GM19238 (cell line): ENCODE measurements around the gene CAMK1D.
"Not testable (repeated sequence)": the region's sequence is repeated elsewhere in the genome, so short reads cannot be mapped to it uniquely, and the experiment has no call there.

ENCODE experiments used
- DNase-seq: peaks from one replicate; pipeline ENCODE4 v3.0.0; 2011; ENCODE audit warnings: low spot score; ENCODE audit not compliant: insufficient read length

The CAMK1D gene

DNA sequence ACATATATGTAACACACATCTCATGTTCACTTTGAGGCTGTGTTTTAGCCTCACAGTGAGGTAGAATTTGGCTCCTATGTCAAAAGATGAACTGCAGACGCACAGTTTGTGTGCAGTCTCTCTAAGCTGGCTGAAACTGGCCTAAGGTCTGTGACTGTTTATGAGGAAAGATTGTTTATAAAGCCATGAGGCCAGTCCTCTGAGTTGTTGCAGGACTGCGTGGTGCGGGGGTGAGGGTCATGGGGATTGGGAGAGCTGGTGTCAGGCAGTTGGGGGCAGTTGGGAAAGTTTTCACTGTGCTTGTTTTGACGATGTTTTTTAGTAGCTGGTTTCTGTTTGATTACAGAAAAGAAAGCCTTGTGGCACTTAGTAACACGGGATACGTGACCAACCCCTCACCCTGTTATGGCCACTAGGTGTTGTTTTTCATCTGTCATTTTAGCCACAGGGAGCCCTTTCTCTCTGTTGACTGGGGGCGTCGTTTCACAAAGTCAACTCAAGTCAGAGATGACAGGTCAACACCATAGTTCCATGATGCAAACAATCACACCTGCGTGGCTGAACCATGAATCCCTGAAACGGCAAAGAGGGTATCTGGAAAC, 341.3 kb downstream of the CAMK1D start:
- no peak for DNase-seq

DNA sequence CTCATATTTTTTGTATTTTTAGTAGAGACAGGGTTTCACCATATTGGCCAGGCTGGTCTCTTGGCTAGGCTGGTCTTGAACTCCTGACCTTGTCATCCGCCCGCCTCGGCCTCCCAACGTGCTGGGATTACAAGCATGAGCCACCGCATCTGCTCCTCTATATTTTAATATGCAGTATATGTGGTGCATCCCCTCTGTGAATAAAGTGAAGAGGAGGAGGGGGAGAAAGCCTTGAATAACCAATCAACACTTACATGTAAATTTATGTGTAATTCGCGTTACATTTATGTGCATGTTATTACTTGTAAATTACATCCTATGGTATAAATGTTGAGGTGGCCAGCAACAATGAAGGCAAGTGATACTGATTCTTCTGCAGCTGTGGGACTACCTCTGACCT, 342.2 kb downstream of the CAMK1D start:
- no peak for DNase-seq

DNA sequence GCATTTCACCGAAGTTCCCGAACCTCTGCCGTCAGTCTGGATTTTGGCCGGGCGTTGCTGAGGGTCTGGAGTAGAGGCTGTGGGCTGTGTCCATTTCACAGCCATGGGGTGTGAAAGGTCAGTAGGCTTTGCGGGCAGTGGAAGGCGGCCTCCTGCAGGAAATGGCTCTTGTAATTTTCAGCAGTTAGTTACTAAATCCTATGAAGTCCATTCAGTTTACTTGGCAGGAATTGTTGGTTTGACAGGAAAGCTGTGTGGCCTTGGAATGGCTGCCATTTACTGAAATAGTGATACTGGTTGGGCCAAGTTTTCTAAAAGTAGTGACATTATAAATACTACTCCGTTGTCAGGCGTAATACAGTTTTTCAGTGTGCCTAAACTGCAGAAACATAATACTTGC, 348.4 kb downstream of the CAMK1D start:
- DNase-seq, result no peak

DNA sequence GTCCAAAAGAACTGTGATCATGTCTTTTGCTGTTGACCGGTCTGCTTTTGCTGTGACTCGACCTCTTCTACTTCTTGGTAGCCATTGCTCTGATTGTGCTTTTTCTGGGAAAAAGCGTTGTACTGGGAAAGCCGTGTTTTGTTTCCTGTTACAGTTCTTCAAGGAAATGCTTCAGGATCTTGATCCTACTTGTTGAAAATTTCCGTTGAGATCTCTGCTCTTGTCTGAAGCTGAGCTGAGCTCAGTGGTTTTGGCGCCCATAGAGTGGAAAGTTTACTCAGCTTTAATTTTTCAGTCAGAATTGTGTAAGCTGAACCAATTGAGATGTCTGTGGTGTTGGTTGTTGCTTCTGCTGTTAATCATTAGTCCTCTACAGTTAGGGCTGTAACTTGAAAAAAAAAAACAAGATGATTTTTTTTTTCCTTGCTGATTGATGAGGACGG, 349.9 kb downstream of the CAMK1D start:
- DNase-seq, result no peak

DNA sequence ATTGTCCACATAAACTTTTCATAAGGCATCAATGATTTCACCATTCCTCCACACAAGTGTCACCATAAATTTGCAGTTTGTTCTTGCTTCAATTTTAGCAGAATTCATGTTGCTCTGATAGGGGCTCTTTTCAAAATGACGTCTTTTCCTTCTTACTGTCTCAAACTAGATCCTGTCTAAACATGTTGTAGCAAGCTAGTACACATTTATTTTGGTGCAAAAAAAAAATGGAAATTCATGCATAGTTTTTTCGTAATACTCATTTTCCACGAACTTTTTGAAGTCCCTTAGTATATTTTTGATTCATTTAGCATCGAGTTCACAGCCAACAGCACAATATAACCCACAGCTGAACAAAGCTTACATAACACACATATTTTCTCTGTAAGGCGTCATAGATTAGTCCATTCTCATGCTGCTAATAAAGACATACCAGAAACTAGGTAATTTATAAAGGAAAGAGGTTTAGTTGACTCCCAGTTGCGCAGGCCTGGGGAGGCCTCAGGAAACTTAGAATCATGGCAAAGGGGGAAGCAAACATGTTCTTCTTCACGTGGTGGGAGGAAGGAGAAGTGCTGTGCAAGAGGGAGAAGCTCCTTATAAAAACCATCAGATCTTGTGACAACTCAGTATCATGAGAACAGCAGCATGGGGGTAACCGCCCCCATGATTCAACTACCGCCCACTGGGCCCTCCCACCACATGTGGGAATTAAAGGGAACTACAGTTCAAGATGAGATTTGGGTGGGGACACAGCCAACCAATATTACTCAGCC, 350.6 kb downstream of the CAMK1D start:
- no peak for DNase-seq

DNA sequence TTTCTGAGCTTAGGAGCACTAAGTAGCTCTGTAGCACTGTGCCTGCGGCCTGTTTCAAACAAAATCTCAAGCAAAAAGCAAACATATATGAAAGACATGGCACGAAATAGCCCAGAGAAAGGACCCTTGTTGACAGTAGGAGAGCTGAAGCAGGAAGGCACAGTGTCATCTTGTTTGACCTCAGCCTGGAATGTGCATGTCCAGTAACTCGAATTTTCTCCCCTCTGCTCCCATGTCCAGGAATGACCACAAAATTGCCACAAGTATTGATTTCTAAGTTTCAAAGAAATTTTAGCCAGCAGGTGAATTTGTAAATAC, 351.2 kb downstream of the CAMK1D start:
- DNase-seq, result no peak

GRCh38 chr10:12701696-12702095, 352.3 kb downstream of the CAMK1D start:
- DNase-seq, result no peak

- DNase-seq, result no peak
These were observed 352.9 kb downstream of the CAMK1D start for GRCh38 chr10:12702215-12702770.

DNA sequence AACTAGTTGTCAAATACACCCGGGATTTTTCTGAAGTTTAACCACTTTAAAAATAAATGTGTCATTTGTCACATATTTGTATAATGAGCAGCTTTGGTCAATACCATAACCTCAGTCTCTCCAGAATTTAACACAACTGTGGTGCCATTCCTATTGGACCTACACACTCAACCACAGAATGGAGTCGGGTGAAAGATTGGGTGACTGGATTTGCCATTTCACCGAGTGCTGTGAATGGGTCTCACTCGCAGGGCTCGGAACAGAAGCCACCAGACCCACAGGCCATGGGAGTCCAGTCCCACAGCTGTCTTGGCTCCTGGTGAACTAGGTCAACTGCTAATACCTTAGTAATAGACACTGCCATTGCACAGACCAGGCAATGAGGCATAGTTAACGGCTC, 353.8 kb downstream of the CAMK1D start:
- DNase-seq, result no peak

GRCh38 chr10:12703813-12704212, 354.5 kb downstream of the CAMK1D start:
- no peak for DNase-seq

DNA sequence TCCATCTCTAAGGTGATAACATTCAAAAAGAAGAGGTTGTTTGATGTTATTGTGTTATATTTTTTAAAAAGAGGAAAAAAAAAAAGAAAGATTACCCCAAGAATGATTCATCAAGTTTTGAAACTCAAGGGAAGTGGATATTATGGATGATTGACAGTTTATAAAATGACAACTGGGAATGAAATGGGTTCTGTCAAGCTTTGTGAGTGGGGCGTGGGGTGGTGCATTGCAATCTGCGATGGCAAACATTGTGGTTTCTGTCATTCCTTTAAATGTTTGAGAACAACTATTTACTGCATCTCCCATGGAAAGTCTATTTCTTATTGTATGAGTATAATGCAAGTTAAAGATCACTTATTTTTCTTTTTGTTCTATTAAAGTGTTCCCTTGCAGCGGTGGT, 355.1 kb downstream of the CAMK1D start:
- DNase-seq, result no peak

DNA sequence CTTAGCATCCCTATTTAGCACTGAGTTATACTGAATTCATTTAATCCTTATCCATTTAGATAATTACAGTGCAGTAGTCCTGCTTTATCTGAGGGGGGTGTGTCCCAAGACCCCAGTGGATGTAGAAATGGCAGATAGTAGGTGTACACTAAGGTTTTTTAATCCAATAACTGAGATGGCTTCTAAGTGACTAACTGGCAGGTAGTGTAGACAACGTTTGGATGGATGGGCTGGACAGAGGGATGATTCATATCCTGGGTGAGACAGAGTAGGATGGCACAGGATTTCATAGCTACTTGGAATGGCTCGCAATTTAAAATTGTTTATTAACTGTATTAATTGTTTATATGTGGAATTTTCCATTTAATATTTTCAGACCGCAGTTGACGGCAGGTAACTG, 356.6 kb downstream of the CAMK1D start:
- DNase-seq, result no peak

GRCh38 chr10:12707461-12708185, 358.3 kb downstream of the CAMK1D start:
- DNase-seq, result no peak

DNA sequence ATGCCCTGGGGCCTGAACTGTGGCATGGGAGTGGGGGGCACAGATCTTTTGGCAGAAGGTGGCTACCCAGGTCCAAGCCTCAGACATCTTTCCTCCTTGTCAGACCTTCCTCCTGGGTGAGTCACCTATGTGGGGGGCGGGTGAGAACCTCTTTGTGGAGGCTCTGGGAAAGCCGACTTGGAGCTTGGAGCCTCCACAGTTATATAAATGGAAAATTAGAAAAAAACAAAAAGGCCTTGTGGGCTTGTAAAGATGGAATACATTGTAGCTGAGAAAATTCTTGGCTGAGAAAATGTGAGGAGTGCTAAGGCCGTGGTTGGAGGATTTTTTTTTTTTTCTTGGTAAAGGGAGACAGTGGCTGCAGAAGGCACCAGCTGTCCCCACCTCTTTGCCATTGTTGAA, 359.7 kb downstream of the CAMK1D start:
- no peak for DNase-seq

- DNase-seq, result no peak
These were observed 360.2 kb downstream of the CAMK1D start for GRCh38 chr10:12709521-12709963.

GRCh38 chr10:12710157-12710556, 360.8 kb downstream of the CAMK1D start:
- DNase-seq, result no peak

DNA sequence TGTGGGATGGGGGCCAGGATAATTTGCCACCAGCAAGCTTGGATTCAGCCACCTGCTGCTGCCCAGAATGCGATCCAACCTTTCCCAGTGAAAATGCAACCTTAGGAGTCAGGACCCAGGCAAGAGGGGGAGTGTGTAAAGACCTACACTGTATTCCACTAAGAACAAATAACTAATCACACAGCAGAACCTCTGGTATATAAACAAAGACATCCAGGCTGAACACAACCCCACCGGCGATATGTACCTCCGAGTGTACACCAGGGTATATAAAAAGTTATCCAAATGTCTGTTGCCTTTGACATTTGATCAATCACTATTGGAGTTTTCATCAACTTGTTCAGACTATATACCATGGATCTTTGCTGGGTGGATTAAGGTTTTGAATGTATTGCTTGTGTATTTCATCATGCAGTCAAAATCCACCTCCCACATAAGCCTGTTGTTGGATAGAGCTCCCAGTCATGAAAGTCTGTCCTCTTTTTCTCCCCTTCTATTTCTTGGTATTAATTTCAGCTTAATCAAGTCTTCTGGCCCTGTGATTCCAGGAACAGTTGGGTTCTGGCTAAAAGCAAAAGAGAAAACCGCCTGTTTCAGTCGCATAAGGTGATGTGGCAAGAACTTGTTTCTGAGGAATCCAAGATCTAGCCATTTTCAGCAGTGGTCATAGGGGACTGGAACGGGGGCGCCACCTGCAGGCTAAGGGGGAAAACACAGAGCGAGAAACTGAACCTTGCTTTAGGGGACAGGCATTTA, 361.4 kb downstream of the CAMK1D start:
- DNase-seq, result peak; percentile 63

- no peak for DNase-seq
These were observed 362.0 kb downstream of the CAMK1D start for GRCh38 chr10:12711350-12711708.

- DNase-seq, result no peak
These were observed 363.1 kb downstream of the CAMK1D start for GRCh38 chr10:12712293-12712983.

DNA sequence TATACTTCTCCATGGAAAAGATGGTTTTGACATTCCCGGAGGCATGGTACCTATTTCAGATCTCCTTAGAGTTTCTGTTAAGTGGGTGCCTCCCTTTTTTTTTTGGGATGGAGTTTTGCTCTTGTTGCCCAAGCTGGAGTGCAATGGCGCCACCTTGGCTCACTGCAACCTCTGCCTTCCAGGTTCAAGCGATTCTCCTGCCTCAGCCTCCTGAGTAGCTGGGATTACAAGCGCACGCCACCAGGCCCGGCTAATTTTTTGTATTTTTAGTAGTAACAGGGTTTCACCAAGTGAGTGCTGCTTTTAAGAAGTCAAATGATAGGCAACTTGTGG, 363.6 kb downstream of the CAMK1D start:
- not testable (repeated sequence) for DNase-seq

- DNase-seq, result no peak
These were observed 366.7 kb downstream of the CAMK1D start for GRCh38 chr10:12716042-12716441.
